AG04449 (cell line): ENCODE measurements around the gene LDAH.

ENCODE experiments used
- CTCF ChIA-PET: fragments of 350-600 bp; formaldehyde crosslinking; extraction: SDS; loops from one replicate; lab custom pipeline; 2021; ENCODE audit warnings: antibody characterized with exemption; lab: Yijun Ruan, JAX
- POLR2A ChIA-PET: fragments of 400-600, 350-600 bp; formaldehyde crosslinking; extraction: SDS; loops from one replicate; lab custom pipeline; 2020; ENCODE audit warnings: antibody characterized with exemption, inconsistent platforms; lab: Yijun Ruan, JAX
- DNase-seq: peaks from one replicate; pipeline ENCODE4 v3.0.0-alpha.2; 2010; ENCODE audit warnings: low read depth, low spot score
- H3K4me3 ChIP-seq: 2 replicates; pipeline ENCODE4 v1.5.1; 2011; ENCODE audit warnings: low read depth, mild to moderate bottlenecking, control low read depth, low read length
- TF ChIP-seq, protein P1 (sequence below): IDR thresholded peaks from one replicate; pipeline ENCODE4 v1.5.1; 2011; ENCODE audit warnings: mild to moderate bottlenecking, moderate library complexity, low read length, control low read depth, inconsistent platforms; ENCODE audit not compliant: insufficient read depth; ENCODE audit errors: missing control alignments

LDAH gene

GRCh38 chr2:20755132-20755800, 67.6 kb downstream of the LDAH start:
- DNase-seq = no peak
- H3K4me3 ChIP-seq = no peak overlapping the region
- TF ChIP-seq, protein P1, sequence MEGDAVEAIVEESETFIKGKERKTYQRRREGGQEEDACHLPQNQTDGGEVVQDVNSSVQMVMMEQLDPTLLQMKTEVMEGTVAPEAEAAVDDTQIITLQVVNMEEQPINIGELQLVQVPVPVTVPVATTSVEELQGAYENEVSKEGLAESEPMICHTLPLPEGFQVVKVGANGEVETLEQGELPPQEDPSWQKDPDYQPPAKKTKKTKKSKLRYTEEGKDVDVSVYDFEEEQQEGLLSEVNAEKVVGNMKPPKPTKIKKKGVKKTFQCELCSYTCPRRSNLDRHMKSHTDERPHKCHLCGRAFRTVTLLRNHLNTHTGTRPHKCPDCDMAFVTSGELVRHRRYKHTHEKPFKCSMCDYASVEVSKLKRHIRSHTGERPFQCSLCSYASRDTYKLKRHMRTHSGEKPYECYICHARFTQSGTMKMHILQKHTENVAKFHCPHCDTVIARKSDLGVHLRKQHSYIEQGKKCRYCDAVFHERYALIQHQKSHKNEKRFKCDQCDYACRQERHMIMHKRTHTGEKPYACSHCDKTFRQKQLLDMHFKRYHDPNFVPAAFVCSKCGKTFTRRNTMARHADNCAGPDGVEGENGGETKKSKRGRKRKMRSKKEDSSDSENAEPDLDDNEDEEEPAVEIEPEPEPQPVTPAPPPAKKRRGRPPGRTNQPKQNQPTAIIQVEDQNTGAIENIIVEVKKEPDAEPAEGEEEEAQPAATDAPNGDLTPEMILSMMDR = no peak
- CTCF ChIA-PET = interaction anchor here (1.1 kb wide), 1 partner anchor 95 kb away, joined by 3 read pairs; no protein-coding TSS in a partner anchor
- POLR2A ChIA-PET = no interaction called here

GRCh38 chr2:20752293-20752692, 70.6 kb downstream of the LDAH start:
- DNase-seq = no peak
- ChIA-PET CTCF (interaction anchor here (1.7 kb wide), 1 partner anchor 91 kb away, joined by 8 read pairs; no protein-coding TSS in a partner anchor), POLR2A (no interaction called here)
- TF ChIP-seq, protein P1 = no peak
- H3K4me3 ChIP-seq = no peak overlapping the region

- POLR2A ChIA-PET = no interaction called here
- TF ChIP-seq, protein P1 = no peak
- no peak overlapping the region for H3K4me3 ChIP-seq
- no peak for DNase-seq
- CTCF ChIA-PET = interaction anchor here (1.1 to 2.0 kb wide), 3 partner anchors 11 to 216 kb away, joined by 3 to 10 read pairs (median 4); no protein-coding TSS in a partner anchor
Observed at GRCh38 chr2:20747317-20747716, 75.6 kb downstream of the LDAH start.

- POLR2A ChIA-PET = no interaction called here
Observed at GRCh38 chr2:20745924-20746555, 76.9 kb downstream of the LDAH start.

DNA sequence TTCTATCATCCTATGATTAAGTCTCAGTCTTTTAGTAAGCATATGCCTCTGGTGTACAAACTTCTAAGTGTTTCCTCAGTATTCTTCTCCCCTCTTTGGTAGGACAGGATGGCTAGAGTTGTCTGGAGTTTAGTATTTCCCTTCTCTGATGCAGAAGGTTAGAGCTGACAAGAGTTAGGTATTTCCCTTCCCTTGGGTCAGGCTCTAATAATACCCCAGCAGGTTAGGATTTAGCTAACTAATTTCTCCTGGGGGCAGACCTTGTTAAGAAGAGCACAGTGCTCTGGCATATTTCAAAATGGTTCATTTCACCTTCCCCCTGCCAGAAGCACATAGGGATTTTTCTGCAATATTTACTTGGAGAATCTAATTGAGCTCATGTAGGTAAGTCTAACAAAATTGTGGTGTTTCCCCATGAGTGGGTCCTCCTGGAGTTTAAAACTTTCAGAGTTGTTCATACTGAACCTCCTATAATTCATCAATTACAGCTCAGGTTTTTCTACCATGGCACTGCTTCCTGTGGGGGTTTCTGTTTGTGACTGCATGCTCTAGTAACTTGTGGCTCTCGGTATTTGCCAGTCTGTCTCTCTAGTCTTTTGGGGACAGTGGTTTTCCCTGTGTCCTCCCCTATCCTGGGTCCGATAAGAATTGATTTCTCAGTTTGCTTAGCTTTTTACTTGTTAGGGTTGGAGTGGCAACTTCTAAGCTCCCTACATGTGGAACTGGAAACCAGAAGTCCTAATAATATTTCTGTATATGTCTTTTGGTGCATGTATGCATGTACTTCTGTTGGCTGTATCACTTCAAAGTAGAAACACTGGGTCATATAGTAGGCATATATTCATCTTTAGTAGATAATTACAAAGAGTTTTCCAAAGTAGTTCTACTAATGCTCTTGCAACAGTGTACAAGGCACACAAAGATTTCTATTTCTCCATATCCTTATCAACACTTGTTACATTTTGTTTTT, 78.2 kb downstream of the LDAH start:
- DNase-seq = no peak
- ChIA-PET CTCF (interaction anchor here (1.0 to 1.4 kb wide), 3 partner anchors 10 to 94 kb away, joined by 4 to 5 read pairs (median 4); partner anchors contain the start of gene HS1BP3), POLR2A (no interaction called here)
- TF ChIP-seq, protein P1 = no peak
- H3K4me3 ChIP-seq = no peak overlapping the region

More at GRCh38 chr2:20745924-20746555, 76.9 kb downstream of the LDAH start:
- TF ChIP-seq, protein P1 = no peak
- DNase-seq = no peak
- CTCF ChIA-PET = interaction anchor here (2.0 kb wide), 1 partner anchor 85 kb away, joined by 10 read pairs; no protein-coding TSS in a partner anchor
- no peak overlapping the region for H3K4me3 ChIP-seq
